ENCODE results near the gene SECISBP2. TPM values are rescaled to one million over a fixed set of nuclear protein-coding genes. Genes with fewer than 3 reads are reported as not detected.

Gene SECISBP2
- total RNA-seq, 1 donor: 30.8 TPM

- no peaks in the 10 kb centered on the region for H3K9me3 ChIP-seq (ENCODE audit: low read depth, low read length)
- H3K4me2 ChIP-seq (ENCODE audit: insufficient read depth, low read length): no peak overlapping the region
- no peaks in the 10 kb centered on the region for H3K79me2 ChIP-seq (ENCODE audit: insufficient read depth, low read length)
- no peak overlapping the region for H2AFZ ChIP-seq (ENCODE audit: low read length)
- TF ChIP-seq, protein P1, sequence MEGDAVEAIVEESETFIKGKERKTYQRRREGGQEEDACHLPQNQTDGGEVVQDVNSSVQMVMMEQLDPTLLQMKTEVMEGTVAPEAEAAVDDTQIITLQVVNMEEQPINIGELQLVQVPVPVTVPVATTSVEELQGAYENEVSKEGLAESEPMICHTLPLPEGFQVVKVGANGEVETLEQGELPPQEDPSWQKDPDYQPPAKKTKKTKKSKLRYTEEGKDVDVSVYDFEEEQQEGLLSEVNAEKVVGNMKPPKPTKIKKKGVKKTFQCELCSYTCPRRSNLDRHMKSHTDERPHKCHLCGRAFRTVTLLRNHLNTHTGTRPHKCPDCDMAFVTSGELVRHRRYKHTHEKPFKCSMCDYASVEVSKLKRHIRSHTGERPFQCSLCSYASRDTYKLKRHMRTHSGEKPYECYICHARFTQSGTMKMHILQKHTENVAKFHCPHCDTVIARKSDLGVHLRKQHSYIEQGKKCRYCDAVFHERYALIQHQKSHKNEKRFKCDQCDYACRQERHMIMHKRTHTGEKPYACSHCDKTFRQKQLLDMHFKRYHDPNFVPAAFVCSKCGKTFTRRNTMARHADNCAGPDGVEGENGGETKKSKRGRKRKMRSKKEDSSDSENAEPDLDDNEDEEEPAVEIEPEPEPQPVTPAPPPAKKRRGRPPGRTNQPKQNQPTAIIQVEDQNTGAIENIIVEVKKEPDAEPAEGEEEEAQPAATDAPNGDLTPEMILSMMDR (IDR thresholded peaks at IDR 0.05; ENCODE audit: extremely low read depth, low read depth, low read length): no peak
- no peak overlapping the region for H3K4me3 ChIP-seq (ENCODE audit: insufficient read depth, low read length)
- H4K20me1 ChIP-seq (ENCODE audit: insufficient read depth, low read length): no peaks in the 10 kb centered on the region
- no peaks in the 10 kb centered on the region for H3K27me3 ChIP-seq (ENCODE audit: insufficient read depth, low read length)
- H3K36me3 ChIP-seq (ENCODE audit: insufficient read depth, low read length): no peaks in the 10 kb centered on the region
- H3K27ac ChIP-seq (ENCODE audit: low read depth, low read length): no peak overlapping the region
- no peak for DNase-seq (ENCODE audit: insufficient read length, low spot score, missing footprints)
- H3K4me1 ChIP-seq (ENCODE audit: insufficient read depth, low read length): peaks cover 6% of the 10 kb centered on the region
These were observed 13.5 kb upstream of the SECISBP2 start for GRCh38 chr9:89304834-89305188.

DNA sequence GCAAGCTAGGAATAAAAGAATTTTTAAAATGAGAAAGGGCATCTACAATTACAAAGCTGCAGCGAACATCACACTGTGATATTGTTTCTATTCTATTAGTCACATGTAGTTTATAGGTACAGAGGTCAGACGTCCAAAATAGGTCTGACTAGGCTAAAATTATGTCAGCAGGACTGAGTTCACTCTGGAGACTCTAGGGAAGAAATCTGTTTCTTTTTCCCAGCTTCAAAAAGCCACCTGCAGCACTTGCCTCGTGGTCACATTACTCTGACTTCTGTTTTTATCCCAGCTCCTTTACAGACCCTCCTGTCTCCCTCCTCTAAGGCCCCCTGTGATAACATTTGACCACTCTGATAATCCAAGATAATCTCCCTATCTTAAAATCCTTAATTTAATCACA is 12.4 kb upstream of the SECISBP2 start:
- Histone ChIP-seq H3K4me3 (ENCODE audit: insufficient read depth, low read length) (no peak overlapping the region), H3K79me2 (ENCODE audit: insufficient read depth, low read length) (peaks cover 4% of the 10 kb centered on the region), H4K20me1 (ENCODE audit: insufficient read depth, low read length) (no peaks in the 10 kb centered on the region), H3K36me3 (ENCODE audit: insufficient read depth, low read length) (no peaks in the 10 kb centered on the region), H3K4me1 (ENCODE audit: insufficient read depth, low read length) (peaks cover 10% of the 10 kb centered on the region), H3K9me3 (ENCODE audit: low read depth, low read length) (no peaks in the 10 kb centered on the region), H3K27me3 (ENCODE audit: insufficient read depth, low read length) (no peaks in the 10 kb centered on the region), H3K4me2 (ENCODE audit: insufficient read depth, low read length) (no peak overlapping the region), H2AFZ (ENCODE audit: low read length) (no peak overlapping the region), H3K27ac (ENCODE audit: low read depth, low read length) (no peak overlapping the region)
- TF ChIP-seq, protein P1 (IDR thresholded peaks at IDR 0.05; ENCODE audit: extremely low read depth, low read depth, low read length): no peak
- no peak for DNase-seq (ENCODE audit: insufficient read length, low spot score, missing footprints)

GRCh38 chr9:89309166-89309565 is 9.1 kb upstream of the SECISBP2 start:
- Histone ChIP-seq H2AFZ (ENCODE audit: low read length) (no peak overlapping the region), H3K9me3 (ENCODE audit: low read depth, low read length) (no peaks in the 10 kb centered on the region), H3K4me3 (ENCODE audit: insufficient read depth, low read length) (no peak overlapping the region), H3K79me2 (ENCODE audit: insufficient read depth, low read length) (peaks cover 36% of the 10 kb centered on the region), H3K4me1 (ENCODE audit: insufficient read depth, low read length) (peaks cover 24% of the 10 kb centered on the region), H3K36me3 (ENCODE audit: insufficient read depth, low read length) (no peaks in the 10 kb centered on the region), H3K4me2 (ENCODE audit: insufficient read depth, low read length) (peak overlapping the region; percentile 97), H3K27ac (ENCODE audit: low read depth, low read length) (no peak overlapping the region), H3K27me3 (ENCODE audit: insufficient read depth, low read length) (no peaks in the 10 kb centered on the region), H4K20me1 (ENCODE audit: insufficient read depth, low read length) (peaks cover 4% of the 10 kb centered on the region)
- TF ChIP-seq, protein P1 (IDR thresholded peaks at IDR 0.05; ENCODE audit: extremely low read depth, low read depth, low read length): no peak
- DNase-seq (ENCODE audit: insufficient read length, low spot score, missing footprints): no peak

- TF ChIP-seq, protein P1 (IDR thresholded peaks at IDR 0.05; ENCODE audit: extremely low read depth, low read depth, low read length): no peak
- no peaks in the 10 kb centered on the region for H3K36me3 ChIP-seq (ENCODE audit: insufficient read depth, low read length)
- peak overlapping the region; percentile 98 for H3K27ac ChIP-seq (ENCODE audit: low read depth, low read length)
- H4K20me1 ChIP-seq (ENCODE audit: insufficient read depth, low read length): peaks cover 4% of the 10 kb centered on the region
- H3K4me1 ChIP-seq (ENCODE audit: insufficient read depth, low read length): peaks cover 31% of the 10 kb centered on the region
- peak overlapping the region; percentile 81 for H3K4me3 ChIP-seq (ENCODE audit: insufficient read depth, low read length)
- peaks cover 43% of the 10 kb centered on the region for H3K79me2 ChIP-seq (ENCODE audit: insufficient read depth, low read length)
- no peaks in the 10 kb centered on the region for H3K9me3 ChIP-seq (ENCODE audit: low read depth, low read length)
- H3K4me2 ChIP-seq (ENCODE audit: insufficient read depth, low read length): peak overlapping the region; percentile 97
- H2AFZ ChIP-seq (ENCODE audit: low read length): peak overlapping the region; percentile 58
- no peaks in the 10 kb centered on the region for H3K27me3 ChIP-seq (ENCODE audit: insufficient read depth, low read length)
- no peak for DNase-seq (ENCODE audit: insufficient read length, low spot score, missing footprints)
These were observed 8.5 kb upstream of the SECISBP2 start for GRCh38 chr9:89309608-89310474.
